Measurements from ENCODE around the gene ANKRD52. TPM values are rescaled to one million over a fixed set of nuclear protein-coding genes. Genes with fewer than 3 reads are reported as not detected.

ANKRD52 gene
- total and polyA plus RNA-seq, 2 donors (not counting 3 experiments of a cell fraction or from before 2014, with no cell fraction given) = 30.8 to 62.0 TPM

DNA sequence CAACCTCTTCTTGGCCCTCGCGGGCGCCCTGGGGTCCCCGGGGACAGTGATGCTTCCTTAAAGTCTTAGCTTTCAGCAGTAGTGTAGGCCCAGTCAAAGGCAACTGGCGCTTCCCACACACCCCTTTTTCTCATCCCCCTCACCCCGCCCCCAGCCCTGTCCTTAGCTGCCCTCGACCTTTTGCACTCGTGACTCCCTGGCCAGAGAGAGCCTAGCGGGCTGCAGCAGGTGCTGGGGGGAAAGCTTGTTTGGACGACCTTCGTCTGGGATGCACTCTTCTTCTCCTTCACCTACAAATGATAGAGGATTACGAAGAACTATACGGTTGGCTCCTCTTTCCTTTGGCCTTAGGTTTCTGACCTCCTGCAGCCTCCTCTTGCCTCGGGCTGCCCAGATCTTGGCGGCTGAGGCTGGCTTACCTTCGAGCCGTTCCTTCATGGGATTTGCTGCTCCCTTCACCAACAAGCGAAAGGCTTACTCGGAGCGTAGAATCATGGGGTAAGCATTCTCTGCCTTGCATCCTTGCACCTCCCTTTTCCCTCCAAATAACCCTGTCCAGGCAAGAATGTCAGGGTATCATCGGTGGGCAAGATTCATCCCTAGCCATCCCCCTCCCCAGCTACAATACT is 9.4 kb upstream of the ANKRD52 start:
- DNase-seq (ENCODE audit: low read depth, low spot score) = no peak
- Histone ChIP-seq H3K4me2 (ENCODE audit: insufficient read depth, low read length) (peak overlapping the region; percentile 78), H3K79me2 (ENCODE audit: control insufficient read depth, insufficient read depth, low read length) (no peaks in the 10 kb centered on the region), H3K27ac (ENCODE audit: insufficient read depth, low read depth, low read length) (no peak overlapping the region), H3K4me3 (replicated peaks in 1 of 3; ENCODE audit: insufficient read depth in 1 of 3, low read depth in 1 of 3, low read length in 3 of 3) (peak overlapping the region; percentile 17 to 50 (median 43)), H3K9me1 (replicated peaks; ENCODE audit: control insufficient read depth, extremely low read depth, insufficient read depth, low read length) (no peaks in the 10 kb centered on the region), H3K4me1 (ENCODE audit: control insufficient read depth, extremely low read depth, insufficient read depth, low read length) (peaks cover 4% of the 10 kb centered on the region), H4K20me1 (replicated peaks; ENCODE audit: control insufficient read depth, extremely low read depth, insufficient read depth, low read length) (no peaks in the 10 kb centered on the region), H2AFZ (ENCODE audit: low read depth, low read length) (peak overlapping the region; percentile 79), H3K27me3 (ENCODE audit: control insufficient read depth in 2 of 2, insufficient read depth in 2 of 2, low read length in 2 of 2) (no peaks in the 10 kb centered on the region), H3K9ac (replicated peaks; ENCODE audit: extremely low read depth, insufficient read depth, low read length) (peak overlapping the region; percentile 69), H3K36me3 (ENCODE audit: control insufficient read depth in 2 of 2, extremely low read depth in 1 of 2, insufficient read depth in 2 of 2, low read length in 2 of 2) (peaks cover 0 to 4% of the 10 kb centered on the region in 2 experiments), H3K9me3 (replicated peaks; ENCODE audit: control insufficient read depth, insufficient read depth, low read length) (no peaks in the 10 kb centered on the region)
- ChIA-PET POLR2A (interaction anchor here (0.8 to 1.6 kb wide), 2 partner anchors 10 to 12 kb away, joined by 3 to 5 read pairs; no protein-coding TSS in a partner anchor), CTCF (interaction anchor here (1.4 to 3.5 kb wide), 3 partner anchors 10 to 197 kb away, joined by 7 to 27 read pairs (median 10); partner anchors contain the start of genes ANKRD52 and SMARCC2)
- FAIRE-seq = no peak
- no peak for TF ChIP-seq POLR2A (IDR thresholded peaks at IDR 0.05; ENCODE audit: low read depth, low read length)
- TF ChIP-seq, protein P1, sequence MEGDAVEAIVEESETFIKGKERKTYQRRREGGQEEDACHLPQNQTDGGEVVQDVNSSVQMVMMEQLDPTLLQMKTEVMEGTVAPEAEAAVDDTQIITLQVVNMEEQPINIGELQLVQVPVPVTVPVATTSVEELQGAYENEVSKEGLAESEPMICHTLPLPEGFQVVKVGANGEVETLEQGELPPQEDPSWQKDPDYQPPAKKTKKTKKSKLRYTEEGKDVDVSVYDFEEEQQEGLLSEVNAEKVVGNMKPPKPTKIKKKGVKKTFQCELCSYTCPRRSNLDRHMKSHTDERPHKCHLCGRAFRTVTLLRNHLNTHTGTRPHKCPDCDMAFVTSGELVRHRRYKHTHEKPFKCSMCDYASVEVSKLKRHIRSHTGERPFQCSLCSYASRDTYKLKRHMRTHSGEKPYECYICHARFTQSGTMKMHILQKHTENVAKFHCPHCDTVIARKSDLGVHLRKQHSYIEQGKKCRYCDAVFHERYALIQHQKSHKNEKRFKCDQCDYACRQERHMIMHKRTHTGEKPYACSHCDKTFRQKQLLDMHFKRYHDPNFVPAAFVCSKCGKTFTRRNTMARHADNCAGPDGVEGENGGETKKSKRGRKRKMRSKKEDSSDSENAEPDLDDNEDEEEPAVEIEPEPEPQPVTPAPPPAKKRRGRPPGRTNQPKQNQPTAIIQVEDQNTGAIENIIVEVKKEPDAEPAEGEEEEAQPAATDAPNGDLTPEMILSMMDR (IDR thresholded peaks at IDR 0.05; ENCODE audit: extremely low read depth in 1 of 2, insufficient read depth in 1 of 2, low read depth in 1 of 2, low read length in 2 of 2) = no peak
- TF ChIP-seq, protein P2, sequence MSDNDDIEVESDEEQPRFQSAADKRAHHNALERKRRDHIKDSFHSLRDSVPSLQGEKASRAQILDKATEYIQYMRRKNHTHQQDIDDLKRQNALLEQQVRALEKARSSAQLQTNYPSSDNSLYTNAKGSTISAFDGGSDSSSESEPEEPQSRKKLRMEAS (IDR thresholded peaks at IDR 0.05; ENCODE audit: insufficient read depth, insufficient read length) = no peak
- TF ChIP-seq JUN (IDR thresholded peaks at IDR 0.05; ENCODE audit: borderline replicate concordance, insufficient read depth, insufficient read length, low read depth) = no peak
- no peak for TF ChIP-seq MYC (IDR thresholded peaks at IDR 0.05; ENCODE audit: low read depth, low read length)
- no peak for TF ChIP-seq GATA2 (IDR thresholded peaks at IDR 0.05; ENCODE audit: insufficient read depth, insufficient read length, low read depth, low read length)
- no peak for TF ChIP-seq FOS (IDR thresholded peaks at IDR 0.05; ENCODE audit: borderline replicate concordance, insufficient read depth, low read length)
- TF ChIP-seq EZH2 (IDR thresholded peaks at IDR 0.05; ENCODE audit: borderline replicate concordance, low read depth, low read length, severe bottlenecking) = no peak
- TF ChIP-seq POLR2AphosphoS5 (IDR thresholded peaks at IDR 0.05; ENCODE audit: insufficient read depth, low read depth, low read length) = no peak
- intact Hi-C loops (cut with micrococcal nuclease) (loop anchor here (1.0 to 5.0 kb wide), 4 partner anchors 33 to 195 kb away; partner anchors contain the start of genes CS and NABP2), dilution Hi-C loops (cut with MboI; ENCODE audit: extremely low pct_ligation_motif_present, low sequenced_read_pairs) (no loop called here)
- BruUV-seq (replicated peaks) = no TSS peak
